ENCODE data around the gene COA5.

The COA5 gene

DNA sequence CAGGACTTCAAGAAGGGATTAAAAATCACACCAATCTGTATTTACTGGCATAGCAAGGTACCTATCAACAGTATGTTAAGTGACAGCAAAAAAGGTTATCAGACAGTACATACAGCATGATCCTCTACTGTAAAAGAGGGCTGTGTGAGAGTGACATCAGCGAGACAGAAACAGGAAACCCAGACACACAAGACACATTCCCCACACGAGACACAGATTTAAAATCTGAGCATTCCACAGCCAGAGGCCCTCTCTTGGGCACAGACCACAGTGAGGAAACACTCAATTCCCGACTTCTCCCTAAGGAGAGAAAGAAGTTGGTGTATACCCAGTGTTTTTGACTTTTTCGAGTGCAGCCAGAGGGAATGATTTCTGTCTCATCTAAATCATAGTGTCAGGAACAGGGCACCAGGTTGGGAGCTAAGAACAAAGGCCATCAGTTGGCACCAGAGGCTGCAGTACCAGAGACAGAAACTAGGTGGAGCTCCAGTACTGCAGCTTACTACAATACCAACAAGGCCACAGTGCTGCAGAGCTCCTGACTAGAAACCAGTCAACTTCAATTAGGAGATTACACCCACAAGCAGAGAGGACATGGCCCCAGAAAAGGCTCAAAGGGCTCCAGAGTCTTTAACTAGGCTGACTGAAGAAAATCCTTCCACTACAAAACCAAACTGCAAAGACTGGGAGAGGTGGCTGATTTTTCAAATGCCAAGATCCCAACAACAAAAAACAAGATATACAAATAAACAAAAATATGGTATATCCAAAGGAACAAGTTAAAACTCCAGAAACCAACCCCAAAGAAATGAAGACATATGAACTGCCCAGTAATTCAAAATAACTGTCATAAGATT lies 41.1 kb upstream of the COA5 start:
- H3K4me3 ChIP-seq (ENCODE audit: low read depth, low read length) = no peak overlapping the region
- TF ChIP-seq MYC (IDR thresholded peaks at IDR 0.05; ENCODE audit: low read depth, low read length) = no peak; the same call in 1 of the 2 replicates
- TF ChIP-seq, protein P1, sequence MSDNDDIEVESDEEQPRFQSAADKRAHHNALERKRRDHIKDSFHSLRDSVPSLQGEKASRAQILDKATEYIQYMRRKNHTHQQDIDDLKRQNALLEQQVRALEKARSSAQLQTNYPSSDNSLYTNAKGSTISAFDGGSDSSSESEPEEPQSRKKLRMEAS (IDR thresholded peaks at IDR 0.05; ENCODE audit: low read depth, low read length) = no peak
- TF ChIP-seq, protein P2, sequence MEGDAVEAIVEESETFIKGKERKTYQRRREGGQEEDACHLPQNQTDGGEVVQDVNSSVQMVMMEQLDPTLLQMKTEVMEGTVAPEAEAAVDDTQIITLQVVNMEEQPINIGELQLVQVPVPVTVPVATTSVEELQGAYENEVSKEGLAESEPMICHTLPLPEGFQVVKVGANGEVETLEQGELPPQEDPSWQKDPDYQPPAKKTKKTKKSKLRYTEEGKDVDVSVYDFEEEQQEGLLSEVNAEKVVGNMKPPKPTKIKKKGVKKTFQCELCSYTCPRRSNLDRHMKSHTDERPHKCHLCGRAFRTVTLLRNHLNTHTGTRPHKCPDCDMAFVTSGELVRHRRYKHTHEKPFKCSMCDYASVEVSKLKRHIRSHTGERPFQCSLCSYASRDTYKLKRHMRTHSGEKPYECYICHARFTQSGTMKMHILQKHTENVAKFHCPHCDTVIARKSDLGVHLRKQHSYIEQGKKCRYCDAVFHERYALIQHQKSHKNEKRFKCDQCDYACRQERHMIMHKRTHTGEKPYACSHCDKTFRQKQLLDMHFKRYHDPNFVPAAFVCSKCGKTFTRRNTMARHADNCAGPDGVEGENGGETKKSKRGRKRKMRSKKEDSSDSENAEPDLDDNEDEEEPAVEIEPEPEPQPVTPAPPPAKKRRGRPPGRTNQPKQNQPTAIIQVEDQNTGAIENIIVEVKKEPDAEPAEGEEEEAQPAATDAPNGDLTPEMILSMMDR (IDR thresholded peaks at IDR 0.05; ENCODE audit: low read depth, low read length) = peak; percentile 99
- peak; percentile 91 for DNase-seq (ENCODE audit: low read depth)

DNA sequence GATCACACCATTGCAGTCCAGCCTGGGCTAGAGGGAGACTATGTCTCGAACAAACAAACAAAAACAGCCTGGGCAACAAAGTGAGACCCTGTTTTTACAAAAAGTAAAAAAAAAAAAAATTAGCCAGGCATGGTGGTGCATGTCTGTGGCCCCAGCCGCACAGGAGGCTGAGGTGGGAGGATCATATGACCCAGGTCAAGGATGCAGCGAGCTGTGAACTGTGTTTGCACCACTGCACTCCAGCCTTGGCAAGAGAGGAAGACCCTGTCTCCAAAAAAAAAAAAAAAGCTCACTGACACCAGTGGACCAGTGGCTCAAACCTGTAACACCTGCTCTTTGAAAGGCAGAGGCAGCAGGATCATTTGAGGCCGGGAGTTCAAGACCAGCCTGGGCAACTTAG lies 40.1 kb upstream of the COA5 start:
- DNase-seq (ENCODE audit: low read depth) = no peak
- no peak overlapping the region for H3K4me3 ChIP-seq (ENCODE audit: low read depth, low read length)
- no peak for TF ChIP-seq POLR2A (IDR thresholded peaks at IDR 0.05; ENCODE audit: extremely low read depth, insufficient read length)
- TF ChIP-seq, protein P1 (IDR thresholded peaks at IDR 0.05; ENCODE audit: low read depth, low read length) = no peak
- TF ChIP-seq, protein P2 (IDR thresholded peaks at IDR 0.05; ENCODE audit: low read depth, low read length) = no peak
- no peak for TF ChIP-seq MYC (IDR thresholded peaks at IDR 0.05; ENCODE audit: low read depth, low read length)

DNA sequence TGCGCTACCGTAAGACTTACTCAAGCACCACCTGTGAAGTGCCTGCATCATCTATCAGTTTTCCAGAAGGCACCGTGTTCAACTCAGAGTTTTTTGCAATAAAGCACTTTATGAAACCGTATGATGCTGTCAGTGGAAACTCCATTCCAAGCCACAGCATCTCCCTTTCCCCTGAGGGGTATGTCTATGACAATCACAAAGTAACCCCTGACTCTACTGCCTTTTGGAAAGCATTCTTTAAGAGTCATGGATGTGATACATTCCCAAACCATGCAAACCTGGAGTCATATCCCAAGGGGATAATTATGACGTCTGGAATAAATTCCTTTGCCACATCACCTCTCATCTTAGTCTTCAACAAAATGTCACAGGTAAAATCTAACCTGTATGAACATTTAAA lies 39.3 kb upstream of the COA5 start:
- no peak overlapping the region for H3K4me3 ChIP-seq (ENCODE audit: low read depth, low read length)
- TF ChIP-seq, protein P1 (IDR thresholded peaks at IDR 0.05; ENCODE audit: low read depth, low read length) = no peak
- TF ChIP-seq POLR2A (IDR thresholded peaks at IDR 0.05; ENCODE audit: extremely low read depth, insufficient read length) (no peak), MYC (IDR thresholded peaks at IDR 0.05; ENCODE audit: low read depth, low read length) (no peak)
- TF ChIP-seq, protein P2 (IDR thresholded peaks at IDR 0.05; ENCODE audit: low read depth, low read length) = no peak
- no peak for DNase-seq (ENCODE audit: low read depth)

DNA sequence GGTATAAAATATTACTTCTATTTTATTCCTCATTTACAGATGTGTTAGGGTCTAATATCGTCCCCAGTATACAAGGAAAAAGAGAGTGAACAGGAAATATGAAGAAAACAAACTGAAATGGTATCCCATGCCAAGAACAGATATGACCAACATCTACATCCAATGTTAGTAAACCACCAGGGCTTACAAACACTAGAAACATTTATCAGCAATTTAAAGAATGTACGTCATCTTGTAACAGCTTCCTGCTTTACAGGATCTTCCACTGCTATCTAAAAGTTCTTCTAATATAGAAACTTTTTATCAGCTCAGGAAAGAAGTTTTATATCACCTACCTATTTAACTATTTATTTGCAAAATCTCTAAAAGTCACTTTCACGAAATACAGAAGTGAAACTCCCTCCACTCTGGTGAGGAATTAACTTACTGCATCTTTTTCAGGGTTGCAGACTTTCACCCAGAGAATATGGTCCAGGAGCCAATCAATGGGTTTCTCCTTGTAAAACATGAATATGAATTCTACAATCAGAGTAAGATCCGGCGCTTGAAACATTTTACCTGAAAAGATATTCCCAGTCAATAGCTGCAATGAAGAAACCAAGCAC lies 35.3 kb upstream of the COA5 start:
- DNase-seq (ENCODE audit: low read depth) = no peak
- TF ChIP-seq, protein P1 (IDR thresholded peaks at IDR 0.05; ENCODE audit: low read depth, low read length) = no peak
- TF ChIP-seq POLR2A (IDR thresholded peaks at IDR 0.05; ENCODE audit: extremely low read depth, insufficient read length) = no peak
- H3K4me3 ChIP-seq (ENCODE audit: low read depth, low read length) = no peak overlapping the region

DNA sequence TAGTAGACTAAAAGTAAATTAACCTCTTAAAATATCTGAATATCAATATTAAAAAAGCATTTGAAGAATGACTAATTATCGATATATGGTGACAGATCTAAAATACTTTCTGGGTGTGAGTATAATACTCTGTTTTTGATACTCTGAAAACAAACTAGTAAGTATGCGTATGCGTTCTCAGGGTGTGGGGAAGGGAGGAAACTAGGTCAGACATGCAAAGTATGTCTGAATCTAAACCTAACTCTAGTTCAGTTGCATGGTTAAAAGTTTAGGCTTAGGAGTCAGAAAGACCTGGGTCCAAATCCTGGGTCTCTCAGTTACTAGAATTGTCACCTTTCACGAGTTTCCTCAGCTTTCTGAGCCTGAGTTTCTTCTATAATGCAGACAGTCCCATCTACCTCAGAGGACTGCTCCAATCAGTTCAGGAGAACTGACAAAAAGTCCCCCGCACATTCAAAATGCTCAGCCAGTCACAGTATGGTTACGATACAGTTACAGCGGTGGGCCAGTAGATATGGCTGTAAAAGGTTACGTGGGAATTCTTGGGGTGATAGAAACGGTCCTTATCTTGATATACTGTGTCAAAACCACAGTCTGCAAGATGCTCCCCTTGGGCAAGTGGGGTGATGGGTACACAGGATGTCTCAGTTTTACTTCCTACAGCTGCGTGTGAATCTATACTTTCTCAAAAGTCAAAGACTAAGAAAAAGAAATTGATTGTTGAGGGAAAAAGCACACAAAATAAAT lies 29.3 kb upstream of the COA5 start:
- TF ChIP-seq, protein P2 (IDR thresholded peaks at IDR 0.05; ENCODE audit: low read depth, low read length) = no peak
- TF ChIP-seq MYC (IDR thresholded peaks at IDR 0.05; ENCODE audit: low read depth, low read length) (no peak), POLR2A (IDR thresholded peaks at IDR 0.05; ENCODE audit: extremely low read depth, insufficient read length) (no peak)
- TF ChIP-seq, protein P1 (IDR thresholded peaks at IDR 0.05; ENCODE audit: low read depth, low read length) = no peak
- DNase-seq (ENCODE audit: low read depth) = no peak
- no peak overlapping the region for H3K4me3 ChIP-seq (ENCODE audit: low read depth, low read length)
